SU-DHL-6 (cell line): ENCODE measurements around the gene BCKDK.

ENCODE experiments used
- EZH2phosphoT487 ChIP-seq: fragments of 200-600 bp; sonication (generic), shearing (Covaris generic); conservative IDR thresholded peaks from 2 replicates; pipeline ENCODE4 v1.6.1; 2018; ENCODE audit warnings: mild to moderate bottlenecking, antibody characterized with exemption, low read length, moderate library complexity, mixed read lengths
- TF ChIP-seq, protein P1 (sequence below): fragments of 200-600 bp; sonication (generic); IDR thresholded peaks from one replicate; pipeline ENCODE4 v1.5.1; 2017; ENCODE audit warnings: antibody characterized with exemption, mild to moderate bottlenecking, low read length, moderate library complexity; ENCODE audit not compliant: insufficient read depth, poor library complexity, severe bottlenecking

DNA sequence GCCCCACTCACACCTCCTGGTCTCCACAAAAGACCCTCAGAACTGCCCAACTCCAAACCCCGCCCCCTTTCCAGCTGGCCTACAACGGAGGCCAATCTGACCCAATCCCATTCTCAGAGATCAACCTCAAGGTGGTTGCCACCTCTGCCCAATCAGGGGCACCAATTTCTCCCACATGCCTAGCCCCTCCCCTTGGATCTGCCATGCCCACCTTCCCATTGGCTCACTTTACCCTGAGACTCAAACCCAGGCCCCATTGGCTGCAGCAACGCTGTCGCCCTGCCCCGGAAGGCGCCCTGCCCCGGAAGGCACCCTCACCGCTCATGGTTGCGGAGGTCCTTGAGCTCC lies 44.7 kb upstream of the BCKDK start:
- TF ChIP-seq, protein P1, sequence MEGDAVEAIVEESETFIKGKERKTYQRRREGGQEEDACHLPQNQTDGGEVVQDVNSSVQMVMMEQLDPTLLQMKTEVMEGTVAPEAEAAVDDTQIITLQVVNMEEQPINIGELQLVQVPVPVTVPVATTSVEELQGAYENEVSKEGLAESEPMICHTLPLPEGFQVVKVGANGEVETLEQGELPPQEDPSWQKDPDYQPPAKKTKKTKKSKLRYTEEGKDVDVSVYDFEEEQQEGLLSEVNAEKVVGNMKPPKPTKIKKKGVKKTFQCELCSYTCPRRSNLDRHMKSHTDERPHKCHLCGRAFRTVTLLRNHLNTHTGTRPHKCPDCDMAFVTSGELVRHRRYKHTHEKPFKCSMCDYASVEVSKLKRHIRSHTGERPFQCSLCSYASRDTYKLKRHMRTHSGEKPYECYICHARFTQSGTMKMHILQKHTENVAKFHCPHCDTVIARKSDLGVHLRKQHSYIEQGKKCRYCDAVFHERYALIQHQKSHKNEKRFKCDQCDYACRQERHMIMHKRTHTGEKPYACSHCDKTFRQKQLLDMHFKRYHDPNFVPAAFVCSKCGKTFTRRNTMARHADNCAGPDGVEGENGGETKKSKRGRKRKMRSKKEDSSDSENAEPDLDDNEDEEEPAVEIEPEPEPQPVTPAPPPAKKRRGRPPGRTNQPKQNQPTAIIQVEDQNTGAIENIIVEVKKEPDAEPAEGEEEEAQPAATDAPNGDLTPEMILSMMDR = no peak
- TF ChIP-seq EZH2phosphoT487 = no peak
